GM19035 (cell line): ENCODE results near the gene NPPA.

Experiments
- ATAC-seq: cut with Tn5 transposase; IDR thresholded peaks from one replicate; pipeline ENCODE4 v1.9.1; 2021; ENCODE audit not compliant: unreplicated experiment

NPPA gene

DNA sequence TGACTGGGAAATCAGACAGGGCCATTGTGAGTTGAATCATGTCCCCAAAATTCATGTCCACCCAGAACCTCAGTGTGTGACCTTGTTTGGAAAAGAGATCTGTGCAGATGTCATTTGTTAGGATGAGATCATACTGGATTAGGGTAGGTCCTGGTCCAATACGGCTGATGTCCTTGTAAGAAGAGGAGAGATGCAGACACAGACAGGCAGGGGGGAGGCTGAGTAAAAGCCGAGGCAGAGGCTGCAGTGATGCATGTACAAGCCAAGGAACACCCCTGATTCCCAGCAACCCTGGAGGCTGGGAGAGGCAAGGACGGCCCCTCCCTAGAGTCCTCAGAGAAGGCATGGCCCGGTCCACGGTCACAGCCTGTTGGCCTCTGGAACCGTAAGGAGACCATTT lies 27.0 kb upstream of the NPPA start:
- ATAC-seq, result no peak

DNA sequence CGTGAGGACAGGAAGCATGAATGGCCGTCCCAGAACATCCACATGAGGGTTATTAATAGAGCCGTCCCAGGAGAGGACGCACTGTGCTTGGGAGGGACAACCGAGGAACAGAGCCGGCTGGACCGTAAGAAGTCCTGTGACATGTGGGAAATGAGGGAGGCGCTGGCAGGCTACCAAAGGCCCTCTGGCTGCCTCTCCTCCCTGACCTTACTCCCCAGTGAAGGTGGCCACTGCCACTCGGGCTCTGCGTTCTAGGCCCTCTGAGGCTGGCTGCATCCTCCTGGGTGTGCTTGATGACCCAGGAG lies 26.6 kb upstream of the NPPA start:
- no peak for ATAC-seq

DNA sequence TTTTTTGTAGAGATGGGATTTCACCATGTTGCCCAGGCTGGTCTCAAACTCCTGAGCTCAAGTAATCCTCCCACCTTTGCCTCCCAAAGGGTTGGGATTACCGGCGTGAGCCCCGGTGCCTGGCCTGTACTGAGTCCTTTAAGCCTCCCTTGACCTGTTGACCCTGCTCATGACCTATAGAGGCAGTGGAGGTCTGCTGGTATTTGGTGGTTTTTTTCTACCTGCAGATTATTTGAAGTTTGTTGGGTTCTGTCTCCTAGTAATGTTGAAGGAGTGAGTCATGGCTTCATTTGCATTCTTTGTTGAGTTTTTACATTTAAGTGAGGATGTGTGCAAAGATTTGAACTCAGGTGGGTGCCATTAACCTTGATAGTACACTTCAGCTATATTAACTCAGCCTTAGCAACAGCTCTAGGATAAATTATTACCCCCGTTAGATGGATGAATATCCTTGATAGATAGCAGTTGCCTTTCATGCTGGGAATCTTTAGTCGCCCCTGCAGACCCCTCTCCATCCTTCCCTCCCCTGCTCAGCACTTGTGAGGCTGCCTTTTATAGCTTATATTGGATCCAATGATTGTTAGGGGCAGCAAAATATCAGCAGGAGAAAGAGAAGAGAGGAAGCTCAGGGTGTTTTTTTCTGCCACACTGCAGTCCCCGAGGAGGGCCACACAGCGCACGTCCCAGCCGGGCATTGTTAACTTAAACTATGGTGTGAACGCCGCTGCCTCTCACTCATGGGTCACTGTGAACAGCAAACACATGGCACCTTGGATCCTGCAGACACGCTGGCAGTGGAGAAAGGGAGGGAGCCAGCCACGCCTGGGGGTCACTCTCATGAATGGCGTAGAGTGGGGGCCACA lies 26.0 kb upstream of the NPPA start:
- ATAC-seq, result no peak

- ATAC-seq, result no peak
Measured at GRCh38 chr1:11872545-11872944, 25.0 kb upstream of the NPPA start.

DNA sequence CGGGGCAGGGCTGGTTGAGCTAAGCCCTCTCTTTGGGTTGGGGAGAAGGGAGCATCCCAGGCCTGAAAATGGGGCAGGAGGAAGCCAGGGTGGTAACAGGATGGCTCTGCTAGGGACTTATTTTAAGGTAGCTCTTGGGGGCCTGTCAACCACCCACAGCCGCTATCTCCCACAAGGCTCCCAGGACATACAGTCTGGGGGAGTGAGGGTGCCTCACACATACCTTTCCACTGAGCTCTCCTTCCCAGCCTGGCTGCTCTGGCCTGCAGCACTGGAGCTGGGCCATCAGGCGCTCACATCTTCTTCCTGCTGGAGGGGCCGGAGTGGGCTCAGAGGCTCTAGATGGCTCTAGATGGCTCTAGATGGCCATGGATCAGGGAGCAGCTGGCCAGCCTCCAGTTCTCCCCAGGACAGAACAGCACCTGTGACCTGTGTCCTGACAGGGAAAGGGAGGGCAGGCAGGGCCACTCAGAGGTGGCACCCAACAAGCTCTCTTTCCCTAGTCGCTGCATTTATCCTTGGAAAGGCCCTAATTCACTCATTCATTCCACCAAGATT lies 22.1 kb upstream of the NPPA start:
- no peak for ATAC-seq

- no peak for ATAC-seq
Measured at GRCh38 chr1:11869104-11869503, 21.5 kb upstream of the NPPA start.

GRCh38 chr1:11868331-11868980 lies 20.9 kb upstream of the NPPA start:
- ATAC-seq, result no peak

DNA sequence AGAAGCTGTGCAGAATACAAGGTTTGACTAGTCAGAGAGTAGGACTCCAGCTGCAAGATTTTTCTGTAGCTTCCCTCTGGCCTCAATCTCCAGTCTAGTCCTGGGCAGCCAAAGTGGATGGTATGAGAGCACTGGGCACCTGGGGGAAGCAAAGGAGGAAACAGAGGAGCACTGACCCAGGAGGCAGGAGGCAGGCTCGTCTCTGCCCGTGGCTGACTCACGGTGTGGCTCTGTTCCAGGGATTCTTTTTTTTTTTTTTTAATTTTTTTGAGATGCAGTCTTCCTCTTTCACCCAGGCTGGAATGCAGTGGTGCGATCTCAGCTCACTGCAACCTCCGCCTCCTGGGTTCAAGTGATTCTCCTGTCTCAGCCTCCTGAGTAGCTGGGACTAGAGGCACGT lies 15.3 kb upstream of the NPPA start:
- ATAC-seq, result no peak

DNA sequence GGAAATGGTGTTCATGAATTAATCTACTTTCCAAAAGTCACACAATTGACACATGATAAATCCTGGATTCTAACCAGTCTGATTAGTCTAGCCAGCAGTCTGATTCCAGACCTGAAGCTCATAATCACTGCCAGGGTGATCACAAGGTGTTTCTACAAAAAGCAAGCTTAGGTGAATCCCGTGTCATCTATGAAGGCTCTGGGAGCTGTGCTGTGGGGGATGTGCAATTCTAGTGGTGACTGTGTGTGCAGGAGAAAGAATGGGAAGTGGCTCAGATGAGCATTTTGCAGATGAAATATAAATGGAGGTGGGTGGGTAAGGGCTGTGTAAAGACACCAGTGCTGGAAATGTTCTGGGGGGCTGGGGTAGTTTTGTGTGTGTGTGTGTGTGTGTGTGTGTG lies 13.0 kb upstream of the NPPA start:
- ATAC-seq, result no peak

DNA sequence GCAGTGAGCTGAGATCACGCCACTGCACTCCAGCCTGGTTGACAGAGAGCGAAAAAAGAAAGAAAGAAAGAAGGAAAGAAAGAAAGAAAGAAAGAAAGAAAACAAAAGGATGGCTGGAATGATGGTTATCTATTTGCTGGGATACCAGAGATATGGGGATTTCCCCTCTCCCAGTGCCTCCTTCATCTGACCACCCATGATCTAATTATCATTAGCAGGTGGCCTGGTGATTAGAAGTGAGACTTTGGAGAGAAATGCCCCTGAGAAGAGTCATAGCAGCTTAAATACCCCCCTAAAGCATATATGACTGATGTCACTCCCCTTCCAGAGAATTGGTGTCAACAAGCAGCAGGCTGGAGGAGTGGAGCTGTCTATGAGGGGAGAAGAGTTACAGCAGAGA lies 12.5 kb upstream of the NPPA start:
- ATAC-seq, result no peak

GRCh38 chr1:11858968-11859871 lies 11.6 kb upstream of the NPPA start:
- ATAC-seq, result no peak

DNA sequence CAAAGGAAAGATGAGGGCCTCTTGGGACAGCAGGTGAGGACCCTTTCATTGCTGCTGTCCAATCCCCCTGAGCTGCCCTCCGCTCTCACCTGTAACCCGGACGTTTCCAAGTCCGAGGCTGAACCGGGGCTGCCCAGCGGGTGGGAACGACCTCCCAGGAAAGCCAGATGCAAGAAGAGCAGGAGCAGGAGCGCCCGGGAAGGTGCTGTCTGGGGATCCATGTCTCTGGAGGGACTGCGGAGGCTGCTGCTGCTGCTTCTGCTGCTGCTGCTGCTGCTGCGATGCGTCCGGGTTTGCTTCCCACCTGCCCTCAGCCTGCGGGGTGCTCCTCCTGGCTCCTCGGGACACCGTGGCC lies 11.0 kb upstream of the NPPA start, which contains the start of gene NPPB:
NPPB (minus strand) TSS at position 333 of the 355 bp plus-strand sequence; CDS start at position 221, 112 bp downstream.
- no peak for ATAC-seq

DNA sequence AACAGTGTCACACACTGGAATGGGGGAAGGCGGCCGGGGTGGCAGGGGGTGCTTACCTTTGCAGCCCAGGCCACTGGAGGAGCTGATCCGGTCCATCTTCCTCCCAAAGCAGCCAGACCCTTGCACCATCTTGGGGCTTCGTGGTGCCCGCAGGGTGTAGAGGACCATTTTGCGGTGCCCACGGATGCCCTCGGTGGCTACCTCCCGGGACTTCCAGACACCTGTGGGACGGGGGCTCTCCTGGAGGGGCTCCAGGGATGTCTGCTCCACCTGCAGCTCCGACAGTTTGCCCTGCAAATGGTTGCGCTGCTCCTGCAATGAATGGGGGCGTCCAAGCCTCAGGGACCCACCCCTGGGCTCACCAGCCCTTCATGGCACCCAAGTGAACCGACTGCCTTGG lies 10.6 kb upstream of the NPPA start:
- ATAC-seq, result no peak

DNA sequence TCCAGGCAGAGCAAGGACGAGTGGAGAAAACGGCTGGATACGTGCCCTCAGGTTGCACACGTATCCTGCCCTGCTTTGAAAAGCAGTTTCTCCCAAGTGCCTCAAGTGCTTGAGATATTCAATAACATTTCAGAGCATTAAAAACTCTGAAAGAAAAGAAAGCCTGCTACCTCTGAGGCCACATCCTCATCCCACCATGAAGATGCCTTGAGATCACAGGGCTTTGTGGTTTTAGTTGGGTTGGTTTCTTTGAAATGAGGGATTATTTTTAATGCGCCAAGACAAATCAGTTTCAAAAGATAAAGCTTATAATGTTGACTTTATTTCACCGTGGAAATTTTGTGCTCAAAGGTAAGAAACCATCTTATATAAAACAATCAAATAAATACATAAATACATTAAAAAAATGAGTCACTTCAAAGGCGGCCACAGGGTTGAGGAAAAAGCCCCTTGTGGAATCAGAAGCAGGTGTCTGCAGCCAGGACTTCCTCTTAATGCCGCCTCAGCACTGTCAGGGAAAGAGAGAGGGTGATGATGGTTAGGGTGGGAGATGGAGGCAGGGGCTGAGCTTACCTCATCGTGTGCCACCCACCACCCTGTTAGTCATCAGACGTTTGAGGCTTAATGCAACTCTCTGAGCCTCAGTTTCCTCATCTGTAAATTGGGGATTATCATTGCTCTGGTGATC lies 9.7 kb upstream of the NPPA start:
- no peak for ATAC-seq

DNA sequence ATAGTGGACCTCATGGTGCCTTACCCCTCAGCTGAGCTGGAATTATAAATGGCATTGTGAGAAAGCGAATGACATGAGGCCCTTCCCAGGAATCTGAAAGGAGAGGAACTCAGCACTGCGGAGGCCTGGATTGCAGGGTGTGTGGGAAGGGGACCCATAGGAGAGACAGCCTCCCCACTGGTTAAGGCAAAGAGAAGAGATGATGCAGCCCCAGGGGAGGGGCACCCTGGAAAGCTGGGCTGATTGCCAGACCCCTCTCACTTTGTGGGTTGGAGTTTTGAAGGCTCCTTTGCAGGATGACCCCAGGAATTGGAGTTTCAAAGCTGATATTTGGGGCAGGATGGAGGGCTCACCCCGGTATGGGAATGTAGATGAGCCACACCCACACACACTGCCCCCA lies 9.1 kb upstream of the NPPA start:
- no peak for ATAC-seq

DNA sequence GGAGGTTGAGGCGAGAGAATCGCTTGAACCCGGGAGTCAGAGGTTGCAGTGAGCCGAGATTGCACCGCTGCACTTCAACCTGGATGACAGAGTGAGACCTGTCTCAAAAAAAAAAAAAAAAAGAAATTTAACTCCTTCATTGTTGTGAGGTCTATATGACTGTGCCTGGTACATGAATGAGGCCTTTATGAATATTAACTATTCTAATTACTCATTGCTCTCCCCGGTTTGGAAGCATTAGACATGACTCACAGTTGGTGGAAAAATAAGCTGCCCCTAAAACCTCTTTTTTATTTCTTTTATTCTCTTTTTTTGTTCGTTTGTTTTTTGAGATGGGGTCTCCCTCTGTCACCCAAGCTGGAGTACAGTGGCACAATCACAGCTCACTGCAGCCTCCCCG lies 7.8 kb upstream of the NPPA start:
- ATAC-seq, result no peak

- ATAC-seq, result no peak
Measured at GRCh38 chr1:11854519-11854918, 6.9 kb upstream of the NPPA start.

GRCh38 chr1:11851180-11851579 lies 3.6 kb upstream of the NPPA start:
- ATAC-seq, result no peak

DNA sequence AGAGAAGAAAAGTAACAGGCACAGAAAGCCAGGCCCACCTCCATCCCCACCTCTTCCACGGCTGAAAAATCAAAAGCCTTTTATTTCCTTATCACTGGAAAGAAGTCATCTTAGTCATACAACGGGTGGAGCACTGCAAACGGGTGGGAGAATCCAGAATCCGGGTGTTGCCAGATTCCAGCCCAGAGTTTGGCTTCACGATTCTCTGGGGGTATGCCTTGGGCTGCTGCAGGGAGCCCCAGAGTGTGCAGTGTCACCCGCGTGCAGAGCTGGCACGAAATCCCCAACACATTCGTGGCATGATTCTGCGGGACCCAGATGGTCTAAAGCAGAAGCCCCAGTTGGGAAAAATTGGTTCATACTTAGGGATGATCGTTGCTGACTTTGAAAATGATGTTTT lies 2.6 kb upstream of the NPPA start:
- no peak for ATAC-seq

GRCh38 chr1:11848373-11848700 lies 754 bp upstream of the NPPA start:
- no peak for ATAC-seq
